HG02610 (cell line): ENCODE results near the gene OIT3.

Source experiments
- ATAC-seq: cut with Tn5 transposase; IDR thresholded peaks from one replicate; pipeline ENCODE4 v1.9.1; 2021; ENCODE audit warnings: mild to moderate bottlenecking, moderate library complexity; ENCODE audit not compliant: unreplicated experiment

Gene OIT3

GRCh38 chr10:72948762-72949161, 55.2 kb downstream of the OIT3 start:
- no peak for ATAC-seq

DNA sequence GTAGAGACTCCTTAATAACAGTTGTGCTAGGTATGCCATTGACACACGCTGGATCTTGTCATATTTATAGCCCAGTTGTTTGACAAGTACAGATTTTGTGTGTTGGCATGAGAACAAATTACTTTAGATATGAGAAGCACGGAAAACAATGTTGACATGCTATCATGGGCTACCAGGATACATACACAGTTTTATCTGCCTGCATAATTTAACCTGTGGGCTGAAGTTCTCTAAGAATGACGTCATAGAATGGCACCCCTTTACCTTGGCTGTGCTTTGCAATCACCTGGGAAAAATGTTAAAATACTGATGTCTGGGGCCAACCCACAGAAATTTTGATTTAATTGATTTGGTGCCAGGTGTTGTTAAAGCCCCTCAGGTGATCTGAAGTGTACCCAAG, 58.2 kb downstream of the OIT3 start:
- ATAC-seq = no peak

GRCh38 chr10:72952189-72952588, 58.6 kb downstream of the OIT3 start:
- ATAC-seq = no peak

DNA sequence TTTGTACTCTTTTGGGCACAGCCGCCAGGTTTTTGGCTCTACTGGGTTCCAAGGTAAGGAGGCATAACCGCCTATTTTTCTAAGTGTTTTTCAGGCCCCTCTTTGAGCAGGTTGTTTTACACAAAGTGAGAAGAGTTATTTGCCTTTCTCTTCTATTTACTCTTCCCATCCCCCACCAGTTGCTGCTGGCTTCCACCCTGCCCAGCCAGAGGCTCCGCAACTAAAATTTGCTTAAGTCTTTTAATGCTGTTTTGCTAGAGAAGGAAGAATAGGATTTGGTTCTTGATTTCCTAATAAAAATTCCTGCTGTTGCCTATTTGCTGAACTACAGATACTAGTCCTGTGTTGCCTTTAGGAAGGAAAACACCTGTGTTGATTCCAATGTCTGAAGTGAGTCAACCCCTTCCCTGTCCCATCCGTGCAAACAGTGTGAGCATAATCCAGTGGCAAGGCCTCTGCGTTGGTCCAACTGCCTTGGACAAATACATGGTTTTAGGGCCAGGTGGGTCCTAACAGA, 59.2 kb downstream of the OIT3 start:
- ATAC-seq = no peak

DNA sequence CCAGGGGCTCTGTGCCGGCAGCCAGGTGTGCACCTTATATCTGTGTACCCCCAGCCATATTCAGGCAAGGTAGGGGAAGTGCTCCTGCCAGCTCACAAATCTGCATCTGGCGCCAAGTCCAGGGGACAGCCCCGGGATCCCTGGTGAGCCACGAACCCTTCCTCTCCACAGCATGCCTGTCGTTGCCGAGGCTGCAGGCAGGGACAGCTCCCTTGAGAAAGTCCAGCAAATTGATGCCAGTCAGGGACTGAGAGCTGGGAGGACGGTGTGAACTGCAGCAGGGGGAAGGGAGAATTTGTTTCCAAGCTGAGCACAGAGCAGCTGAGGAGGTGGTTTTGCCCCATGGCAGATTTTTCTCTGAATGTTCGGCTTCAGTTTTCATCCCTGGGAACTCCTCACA, 60.1 kb downstream of the OIT3 start:
- ATAC-seq = no peak

- ATAC-seq = no peak
These were observed 60.7 kb downstream of the OIT3 start for GRCh38 chr10:72954230-72954595.

DNA sequence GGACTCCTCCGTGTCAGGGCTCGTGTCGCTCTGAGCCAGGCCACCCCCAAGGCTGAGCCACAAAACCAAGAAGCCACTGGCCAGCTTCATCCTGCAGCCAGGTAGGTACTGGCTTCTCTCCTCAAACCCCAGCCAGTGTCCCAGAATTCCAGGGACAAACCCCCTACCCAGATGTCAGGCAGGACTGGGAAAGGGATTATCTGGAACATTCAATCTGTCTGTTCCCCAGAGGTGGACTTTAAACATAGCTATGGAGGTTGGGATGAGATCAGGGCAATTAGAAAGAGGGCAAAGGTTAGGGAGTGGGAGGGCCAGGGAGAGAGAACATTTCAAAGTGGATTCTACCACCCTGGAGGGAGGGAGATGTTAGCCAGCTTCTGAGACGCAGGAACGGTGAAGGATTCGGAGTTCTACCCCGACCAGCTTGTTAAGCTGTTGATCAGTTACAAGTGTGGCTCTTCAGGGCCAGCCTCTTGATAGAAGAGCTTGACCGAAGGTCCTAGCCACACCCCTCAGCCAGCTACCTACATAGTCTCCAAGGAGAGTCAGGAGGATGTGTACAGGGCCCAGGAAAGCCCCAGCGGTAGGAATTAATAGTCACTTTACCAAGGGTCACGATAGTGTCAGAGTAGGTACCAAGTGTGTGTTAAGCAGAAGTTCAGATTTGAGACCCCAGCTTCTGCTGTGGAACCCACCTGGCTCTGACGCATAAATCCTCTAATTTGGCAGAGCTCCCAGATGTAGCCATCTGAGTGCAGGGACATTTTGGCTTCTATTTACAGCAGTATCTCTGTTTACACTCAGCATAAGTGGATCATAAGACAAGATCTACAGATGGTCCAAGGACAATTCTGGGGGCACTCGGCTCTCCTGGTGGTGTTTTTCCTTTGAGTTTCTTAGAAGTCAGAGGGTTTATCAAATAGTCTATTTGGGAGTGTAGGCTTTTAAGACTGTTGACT, 61.3 kb downstream of the OIT3 start, which contains the start of gene PLA2G12B:
Gene PLA2G12B (minus strand): TSS at position 211 of the 959 bp plus-strand sequence. CDS start 121 bp downstream, at position 90.
- ATAC-seq = no peak

DNA sequence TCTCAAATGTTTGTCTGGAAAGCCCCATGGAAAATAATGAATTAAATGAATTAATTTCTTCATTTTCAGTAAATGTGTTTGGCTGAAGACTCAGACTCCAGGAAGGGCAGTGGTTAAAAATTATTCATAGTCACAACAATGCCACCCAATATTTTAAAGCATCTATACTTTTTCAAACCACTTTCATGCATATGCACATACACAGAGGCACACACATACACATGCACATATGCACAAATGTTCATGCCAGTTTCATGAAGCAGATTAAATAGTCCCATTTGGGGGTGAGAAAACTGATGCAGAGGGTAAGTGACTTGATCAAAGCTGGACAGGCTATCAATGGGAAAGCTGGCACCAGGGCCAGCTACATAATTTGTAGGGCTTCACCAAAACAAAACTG, 62.5 kb downstream of the OIT3 start:
- no peak for ATAC-seq

GRCh38 chr10:72976886-72977285, 83.3 kb downstream of the OIT3 start:
- no peak for ATAC-seq

GRCh38 chr10:72979709-72980108, 86.2 kb downstream of the OIT3 start:
- ATAC-seq = no peak

DNA sequence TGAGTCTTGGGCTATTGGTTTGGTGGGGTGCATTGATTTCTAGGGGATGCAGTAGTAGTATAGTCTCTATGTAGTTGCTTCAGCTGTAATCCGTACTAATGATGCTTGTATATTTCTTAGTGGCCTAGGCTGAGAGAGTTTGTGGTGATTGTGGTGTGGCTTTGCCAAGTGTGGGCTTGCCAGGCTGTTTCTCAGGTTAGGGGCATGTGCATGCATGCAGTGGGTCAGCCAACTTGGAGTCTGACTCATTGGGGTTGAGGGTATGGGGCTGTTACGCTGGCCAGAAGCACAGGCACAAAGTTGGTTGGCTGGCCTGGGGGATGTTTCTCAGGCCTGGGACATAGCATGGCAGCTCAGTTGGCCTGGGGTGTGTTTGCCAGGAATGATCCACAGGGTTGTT, 86.8 kb downstream of the OIT3 start:
- no peak for ATAC-seq

DNA sequence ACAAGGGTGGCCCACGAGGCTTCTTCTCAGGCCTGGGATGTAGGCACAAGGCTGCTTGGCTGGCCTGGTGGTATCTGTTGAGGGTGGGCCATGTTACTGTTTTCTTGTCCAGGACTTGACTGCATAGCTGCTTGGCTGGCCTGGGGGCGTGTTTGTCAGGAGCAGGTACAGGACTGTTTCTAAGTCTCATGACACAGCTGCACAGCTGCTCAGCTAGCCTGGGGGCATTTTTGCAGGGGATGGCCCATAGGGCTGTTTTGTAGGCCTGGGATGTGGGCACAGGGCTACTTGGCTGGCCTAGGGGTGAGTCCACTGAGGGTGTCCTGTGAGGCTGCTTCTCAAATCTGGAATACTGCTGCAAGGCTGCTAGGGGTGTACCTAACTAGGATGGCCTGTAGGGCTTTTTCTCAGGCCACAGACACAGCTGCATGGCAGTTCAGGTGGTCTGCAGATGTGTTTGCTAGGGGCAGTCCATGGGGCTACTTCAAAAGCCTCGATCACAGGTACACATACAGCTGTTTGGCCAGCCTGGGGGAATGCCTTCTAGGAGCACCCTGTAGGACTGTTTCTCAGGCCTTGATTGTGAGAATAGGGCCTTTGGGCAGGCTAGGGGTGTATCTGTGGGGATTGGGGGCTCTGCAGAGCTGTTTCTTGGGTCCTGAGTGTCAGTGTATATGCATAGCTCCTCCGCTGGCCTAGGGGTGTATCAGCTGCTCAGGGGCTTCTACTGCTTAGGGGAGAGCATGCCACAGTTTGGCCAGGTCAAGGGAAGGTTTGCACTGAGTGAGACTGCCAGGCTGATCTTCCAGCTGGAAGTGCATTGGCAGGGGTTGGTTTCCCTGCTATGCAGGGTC, 87.7 kb downstream of the OIT3 start:
- no peak for ATAC-seq

DNA sequence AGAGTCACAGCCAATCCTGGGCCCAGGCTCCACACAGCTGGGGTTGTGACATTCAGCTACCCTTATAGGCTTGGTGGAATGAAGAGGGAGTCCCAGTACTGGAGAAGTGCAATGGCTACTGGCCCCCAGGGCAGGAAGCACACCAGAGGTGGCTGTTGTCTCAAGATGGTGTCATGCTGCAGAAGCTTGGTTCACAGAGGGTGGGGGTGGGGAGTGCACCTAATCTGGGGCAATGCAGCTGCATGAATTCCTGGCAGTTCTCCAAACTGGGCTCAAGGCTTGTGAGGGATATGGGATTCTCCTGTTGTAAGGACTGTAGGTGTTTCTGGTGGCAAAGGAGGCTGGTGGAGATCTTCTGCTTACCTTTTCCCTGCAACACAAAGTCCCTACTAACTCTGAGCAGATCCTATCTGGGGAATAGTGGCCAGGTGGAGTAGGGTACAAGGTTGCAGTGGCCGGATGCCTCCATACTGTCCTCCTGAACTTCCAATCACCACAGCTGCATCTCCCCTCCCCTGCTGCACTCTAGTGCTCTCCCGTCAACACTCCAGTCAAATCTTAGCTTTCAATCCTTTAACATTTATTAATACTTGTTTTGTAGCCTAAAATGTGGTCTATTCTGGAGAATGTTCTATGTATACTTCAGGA, 88.5 kb downstream of the OIT3 start:
- ATAC-seq = no peak
